ENCODE results near the gene CEP112. TPM values are rescaled to one million over a fixed set of nuclear protein-coding genes. Genes with fewer than 3 reads are reported as not detected.

CEP112 gene
- total and polyA plus RNA-seq, 2 of the 13 experiments (the other 11 are each of a cell fraction or from before 2014, with no cell fraction given) = 1.2 to 3.4 TPM

DNA sequence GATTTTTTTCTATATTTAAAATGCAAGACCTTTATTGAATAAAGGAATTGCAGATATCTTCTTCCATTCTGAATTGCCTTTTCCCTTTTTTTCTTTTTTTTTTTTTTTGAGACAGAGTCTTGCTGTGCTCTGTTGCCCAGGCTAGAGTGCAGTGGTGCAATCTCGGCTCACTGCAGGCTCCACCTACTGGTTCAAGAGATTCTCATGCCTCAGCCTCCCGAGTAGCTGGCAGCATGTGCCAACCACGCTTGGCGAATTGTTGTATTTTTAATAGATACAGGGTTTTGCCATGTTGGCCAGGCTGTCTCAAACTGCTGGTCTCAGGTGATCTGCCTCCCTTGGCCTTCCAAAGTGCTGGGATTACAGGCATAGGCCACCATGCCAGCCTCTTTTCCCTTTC, 151.5 kb downstream of the CEP112 start (continued):
- TF ChIP-seq, protein P1, sequence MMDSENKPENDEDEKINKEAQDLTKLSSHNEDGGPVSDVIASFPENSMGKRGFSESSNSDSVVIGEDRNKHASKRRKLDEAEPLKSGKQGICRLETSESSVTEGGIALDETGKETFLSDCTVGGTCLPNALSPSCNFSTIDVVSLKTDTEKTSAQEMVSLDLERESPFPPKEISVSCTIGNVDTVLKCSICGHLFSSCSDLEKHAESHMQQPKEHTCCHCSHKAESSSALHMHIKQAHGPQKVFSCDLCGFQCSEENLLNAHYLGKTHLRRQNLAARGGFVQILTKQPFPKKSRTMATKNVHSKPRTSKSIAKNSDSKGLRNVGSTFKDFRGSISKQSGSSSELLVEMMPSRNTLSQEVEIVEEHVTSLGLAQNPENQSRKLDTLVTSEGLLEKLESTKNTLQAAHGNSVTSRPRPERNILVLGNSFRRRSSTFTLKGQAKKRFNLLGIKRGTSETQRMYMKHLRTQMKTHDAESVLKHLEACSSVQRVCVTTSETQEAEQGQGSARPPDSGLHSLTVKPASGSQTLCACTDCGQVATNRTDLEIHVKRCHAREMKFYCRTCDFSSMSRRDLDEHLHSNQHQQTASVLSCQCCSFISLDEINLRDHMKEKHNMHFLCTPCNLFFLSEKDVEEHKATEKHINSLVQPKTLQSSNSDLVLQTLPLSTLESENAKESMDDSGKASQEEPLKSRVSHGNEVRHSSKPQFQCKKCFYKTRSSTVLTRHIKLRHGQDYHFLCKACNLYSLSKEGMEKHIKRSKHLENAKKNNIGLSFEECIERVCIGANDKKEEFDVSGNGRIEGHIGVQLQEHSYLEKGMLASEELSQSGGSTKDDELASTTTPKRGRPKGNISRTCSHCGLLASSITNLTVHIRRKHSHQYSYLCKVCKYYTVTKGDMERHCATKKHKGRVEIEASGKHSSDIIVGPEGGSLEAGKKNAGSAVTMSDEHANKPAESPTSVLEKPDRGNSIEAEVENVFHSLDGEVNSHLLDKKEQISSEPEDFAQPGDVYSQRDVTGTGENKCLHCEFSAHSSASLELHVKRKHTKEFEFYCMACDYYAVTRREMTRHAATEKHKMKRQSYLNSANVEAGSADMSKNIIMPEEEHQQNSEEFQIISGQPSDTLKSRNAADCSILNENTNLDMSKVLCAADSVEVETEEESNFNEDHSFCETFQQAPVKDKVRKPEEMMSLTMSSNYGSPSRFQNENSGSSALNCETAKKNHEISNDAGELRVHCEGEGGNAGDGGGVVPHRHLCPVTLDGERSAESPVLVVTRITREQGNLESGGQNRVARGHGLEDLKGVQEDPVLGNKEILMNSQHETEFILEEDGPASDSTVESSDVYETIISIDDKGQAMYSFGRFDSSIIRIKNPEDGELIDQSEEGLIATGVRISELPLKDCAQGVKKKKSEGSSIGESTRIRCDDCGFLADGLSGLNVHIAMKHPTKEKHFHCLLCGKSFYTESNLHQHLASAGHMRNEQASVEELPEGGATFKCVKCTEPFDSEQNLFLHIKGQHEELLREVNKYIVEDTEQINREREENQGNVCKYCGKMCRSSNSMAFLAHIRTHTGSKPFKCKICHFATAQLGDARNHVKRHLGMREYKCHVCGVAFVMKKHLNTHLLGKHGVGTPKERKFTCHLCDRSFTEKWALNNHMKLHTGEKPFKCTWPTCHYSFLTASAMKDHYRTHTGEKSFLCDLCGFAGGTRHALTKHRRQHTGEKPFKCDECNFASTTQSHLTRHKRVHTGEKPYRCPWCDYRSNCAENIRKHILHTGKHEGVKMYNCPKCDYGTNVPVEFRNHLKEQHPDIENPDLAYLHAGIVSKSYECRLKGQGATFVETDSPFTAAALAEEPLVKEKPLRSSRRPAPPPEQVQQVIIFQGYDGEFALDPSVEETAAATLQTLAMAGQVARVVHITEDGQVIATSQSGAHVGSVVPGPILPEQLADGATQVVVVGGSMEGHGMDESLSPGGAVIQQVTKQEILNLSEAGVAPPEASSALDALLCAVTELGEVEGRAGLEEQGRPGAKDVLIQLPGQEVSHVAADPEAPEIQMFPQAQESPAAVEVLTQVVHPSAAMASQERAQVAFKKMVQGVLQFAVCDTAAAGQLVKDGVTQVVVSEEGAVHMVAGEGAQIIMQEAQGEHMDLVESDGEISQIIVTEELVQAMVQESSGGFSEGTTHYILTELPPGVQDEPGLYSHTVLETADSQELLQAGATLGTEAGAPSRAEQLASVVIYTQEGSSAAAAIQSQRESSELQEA (CRISPR knock-in tag; IDR thresholded peaks at IDR 0.05; ENCODE audit: not compliant biosample characterization) = no peak
- no peak for TF ChIP-seq NCOA2 (CRISPR knock-in tag; IDR thresholded peaks at IDR 0.05)

DNA sequence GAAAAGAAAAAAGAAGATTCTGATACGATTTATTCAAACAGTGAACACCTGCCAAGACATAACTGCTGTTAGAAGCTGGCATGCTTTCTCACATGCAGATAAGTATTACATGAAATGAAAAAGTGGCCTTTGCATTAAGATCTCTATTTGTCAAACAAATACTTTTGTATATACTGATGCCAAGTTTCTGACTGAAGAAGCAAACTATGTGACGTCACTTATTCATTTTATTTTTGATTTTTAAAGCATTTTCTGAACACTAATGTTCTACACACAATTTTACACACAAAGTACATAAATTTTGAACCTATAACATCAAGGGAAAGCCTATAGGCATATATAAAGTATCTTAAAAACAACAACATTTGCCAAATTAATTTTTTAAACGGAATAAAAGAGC, 153.8 kb downstream of the CEP112 start:
- 31% methylated on average over 3 of the region's 3 CpGs for WGBS (ENCODE audit: low lambda C conversion rate)
- no peak for DNase-seq (ENCODE audit: low spot score)
- no TSS peak for BruUV-seq (replicated peaks)

More for the DNA sequence above, 153.8 kb downstream of the CEP112 start:
- Histone ChIP-seq H3K36me3 (replicated peaks in 1 of 2; ENCODE audit: control insufficient read depth in 1 of 2, insufficient read depth in 2 of 2, low read length in 2 of 2) (no peaks in the 10 kb centered on the region), H3K9ac (ENCODE audit: insufficient read depth, low read depth, low read length) (no peak overlapping the region), H3K79me2 (ENCODE audit: insufficient read depth, low read length) (no peaks in the 10 kb centered on the region), H2AFZ (ENCODE audit: low read length) (no peak overlapping the region), H3K27ac (ENCODE audit: extremely low read length, insufficient read depth, low read length) (no peak overlapping the region), H3K9me3 (ENCODE audit: low read length) (no peaks in the 10 kb centered on the region), H3K4me3 (replicated peaks in 1 of 3; ENCODE audit: insufficient read depth in 1 of 3, low read depth in 2 of 3, low read length in 3 of 3) (no peak overlapping the region), H4K20me1 (ENCODE audit: insufficient read depth, low read length) (no peaks in the 10 kb centered on the region), H3K27me3 (ENCODE audit: control insufficient read depth in 1 of 2, insufficient read depth in 2 of 2, low read length in 2 of 2) (no peaks in the 10 kb centered on the region), H3K4me1 (ENCODE audit: insufficient read depth, low read length) (no peaks in the 10 kb centered on the region), H3K4me2 (ENCODE audit: low read depth, low read length) (no peak overlapping the region)
- FAIRE-seq (no peak), ATAC-seq (no peak)
- TF ChIP-seq HOXA9 (CRISPR knock-in tag; IDR thresholded peaks at IDR 0.05; ENCODE audit: borderline replicate concordance) = no peak
- no peak for TF ChIP-seq U2AF2 (IDR thresholded peaks at IDR 0.05; ENCODE audit: low read depth, low read length)
- no peak for TF ChIP-seq SMAD1 (CRISPR knock-in tag; IDR thresholded peaks at IDR 0.05; ENCODE audit: borderline replicate concordance, low read depth)
- TF ChIP-seq RARG (CRISPR knock-in tag; IDR thresholded peaks at IDR 0.05; ENCODE audit: low read depth) = no peak
- TF ChIP-seq, protein P2, sequence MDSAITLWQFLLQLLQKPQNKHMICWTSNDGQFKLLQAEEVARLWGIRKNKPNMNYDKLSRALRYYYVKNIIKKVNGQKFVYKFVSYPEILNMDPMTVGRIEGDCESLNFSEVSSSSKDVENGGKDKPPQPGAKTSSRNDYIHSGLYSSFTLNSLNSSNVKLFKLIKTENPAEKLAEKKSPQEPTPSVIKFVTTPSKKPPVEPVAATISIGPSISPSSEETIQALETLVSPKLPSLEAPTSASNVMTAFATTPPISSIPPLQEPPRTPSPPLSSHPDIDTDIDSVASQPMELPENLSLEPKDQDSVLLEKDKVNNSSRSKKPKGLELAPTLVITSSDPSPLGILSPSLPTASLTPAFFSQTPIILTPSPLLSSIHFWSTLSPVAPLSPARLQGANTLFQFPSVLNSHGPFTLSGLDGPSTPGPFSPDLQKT (CRISPR knock-in tag; IDR thresholded peaks at IDR 0.05; ENCODE audit: borderline replicate concordance) = no peak
- peak; percentile 94 for TF ChIP-seq CREB1 (IDR thresholded peaks at IDR 0.05)
- no peak for TF ChIP-seq CREB1 (CRISPR knock-in tag; IDR thresholded peaks at IDR 0.05)
- no peak for TF ChIP-seq ZC3H4 (CRISPR knock-in tag; IDR thresholded peaks at IDR 0.05; ENCODE audit: borderline replicate concordance)
- TF ChIP-seq, protein P3, sequence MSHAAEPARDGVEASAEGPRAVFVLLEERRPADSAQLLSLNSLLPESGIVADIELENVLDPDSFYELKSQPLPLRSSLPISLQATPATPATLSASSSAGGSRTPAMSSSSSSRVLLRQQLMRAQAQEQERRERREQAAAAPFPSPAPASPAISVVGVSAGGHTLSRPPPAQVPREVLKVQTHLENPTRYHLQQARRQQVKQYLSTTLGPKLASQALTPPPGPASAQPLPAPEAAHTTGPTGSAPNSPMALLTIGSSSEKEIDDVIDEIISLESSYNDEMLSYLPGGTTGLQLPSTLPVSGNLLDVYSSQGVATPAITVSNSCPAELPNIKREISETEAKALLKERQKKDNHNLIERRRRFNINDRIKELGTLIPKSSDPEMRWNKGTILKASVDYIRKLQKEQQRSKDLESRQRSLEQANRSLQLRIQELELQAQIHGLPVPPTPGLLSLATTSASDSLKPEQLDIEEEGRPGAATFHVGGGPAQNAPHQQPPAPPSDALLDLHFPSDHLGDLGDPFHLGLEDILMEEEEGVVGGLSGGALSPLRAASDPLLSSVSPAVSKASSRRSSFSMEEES (CRISPR knock-in tag; IDR thresholded peaks at IDR 0.05) = no peak
- TF ChIP-seq ZNF790 (CRISPR knock-in tag; IDR thresholded peaks at IDR 0.05; ENCODE audit: borderline replicate concordance) = no peak
- peak; percentile 91 for TF ChIP-seq ATF7 (IDR thresholded peaks at IDR 0.05)
- no peak for TF ChIP-seq ATF7 (CRISPR knock-in tag; IDR thresholded peaks at IDR 0.05)
- intact Hi-C loops (cut with micrococcal nuclease; ENCODE audit: unreplicated experiment) (no loop called here), in situ Hi-C loops (cut with HindIII; ENCODE audit: extremely low pct_ligation_motif_present, low pct_unique_long_range_greater_than_20kb) (no loop called here)
- CTCF ChIA-PET (ENCODE audit: low intra/inter-chr PET ratio, low total read pairs) = no interaction called here
- POLR2A ChIA-PET = no interaction called here

Measured in HepG2 (cell line).